ENCODE results near the gene MORC4.

Gene MORC4

DNA sequence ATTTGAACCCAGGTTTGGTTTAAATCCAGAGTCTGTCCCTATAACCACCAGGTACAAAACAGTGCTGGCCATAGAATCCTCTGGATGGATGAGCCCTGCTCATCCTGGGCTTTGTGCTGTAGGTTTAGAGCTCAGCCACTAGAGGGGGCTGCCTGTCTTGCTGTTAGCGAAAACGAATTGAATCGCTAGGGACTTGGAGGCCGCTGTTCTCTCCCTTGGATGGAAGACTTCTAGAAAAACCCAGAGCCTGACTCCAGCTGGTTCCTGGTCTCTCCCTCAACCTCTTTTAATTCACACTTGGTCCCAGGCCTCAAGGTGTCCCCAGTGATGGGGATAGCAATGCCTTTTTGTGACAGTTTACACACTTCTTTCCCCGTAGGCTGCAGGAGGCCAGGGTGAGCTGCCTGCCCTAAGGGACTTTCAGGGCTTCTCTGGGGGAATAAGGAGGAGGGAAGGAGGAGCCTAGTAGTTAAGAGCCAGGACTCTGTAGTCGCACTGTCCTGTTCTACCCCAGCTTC is 105.6 kb downstream of the MORC4 start:
- Histone ChIP-seq H3K36me3 (ENCODE audit: control insufficient read depth, low read length) (no peaks in the 10 kb centered on the region), H3K9me2 (replicated peaks; ENCODE audit: control insufficient read depth, low read length) (no peaks in the 10 kb centered on the region), H3K4me3 (ENCODE audit: low read length) (no peak overlapping the region), H4K20me1 (ENCODE audit: control insufficient read depth, insufficient read depth, low read depth, low read length) (no peaks in the 10 kb centered on the region), H3K4me2 (ENCODE audit: low read length) (no peak overlapping the region), H3K79me2 (ENCODE audit: control insufficient read depth, low read length) (no peaks in the 10 kb centered on the region), H3F3A (ENCODE audit: control insufficient read depth, insufficient read depth) (no peaks in the 10 kb centered on the region), H3K9me3 (ENCODE audit: control insufficient read depth, insufficient read depth, low read length) (no peaks in the 10 kb centered on the region), H3K27ac (ENCODE audit: low read depth, low read length) (no peak overlapping the region), H3K27me3 (ENCODE audit: control insufficient read depth, low read length) (no peaks in the 10 kb centered on the region), H3K4me1 (ENCODE audit: control insufficient read depth, low read length) (no peaks in the 10 kb centered on the region)
- TF ChIP-seq EZH2phosphoT487 (IDR thresholded peaks at IDR 0.05; ENCODE audit: borderline replicate concordance, low read length) = no peak
- TF ChIP-seq, protein P1, sequence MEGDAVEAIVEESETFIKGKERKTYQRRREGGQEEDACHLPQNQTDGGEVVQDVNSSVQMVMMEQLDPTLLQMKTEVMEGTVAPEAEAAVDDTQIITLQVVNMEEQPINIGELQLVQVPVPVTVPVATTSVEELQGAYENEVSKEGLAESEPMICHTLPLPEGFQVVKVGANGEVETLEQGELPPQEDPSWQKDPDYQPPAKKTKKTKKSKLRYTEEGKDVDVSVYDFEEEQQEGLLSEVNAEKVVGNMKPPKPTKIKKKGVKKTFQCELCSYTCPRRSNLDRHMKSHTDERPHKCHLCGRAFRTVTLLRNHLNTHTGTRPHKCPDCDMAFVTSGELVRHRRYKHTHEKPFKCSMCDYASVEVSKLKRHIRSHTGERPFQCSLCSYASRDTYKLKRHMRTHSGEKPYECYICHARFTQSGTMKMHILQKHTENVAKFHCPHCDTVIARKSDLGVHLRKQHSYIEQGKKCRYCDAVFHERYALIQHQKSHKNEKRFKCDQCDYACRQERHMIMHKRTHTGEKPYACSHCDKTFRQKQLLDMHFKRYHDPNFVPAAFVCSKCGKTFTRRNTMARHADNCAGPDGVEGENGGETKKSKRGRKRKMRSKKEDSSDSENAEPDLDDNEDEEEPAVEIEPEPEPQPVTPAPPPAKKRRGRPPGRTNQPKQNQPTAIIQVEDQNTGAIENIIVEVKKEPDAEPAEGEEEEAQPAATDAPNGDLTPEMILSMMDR (IDR thresholded peaks at IDR 0.05; ENCODE audit: low read depth, low read length, poor library complexity, severe bottlenecking) = peak; percentile 58

DNA sequence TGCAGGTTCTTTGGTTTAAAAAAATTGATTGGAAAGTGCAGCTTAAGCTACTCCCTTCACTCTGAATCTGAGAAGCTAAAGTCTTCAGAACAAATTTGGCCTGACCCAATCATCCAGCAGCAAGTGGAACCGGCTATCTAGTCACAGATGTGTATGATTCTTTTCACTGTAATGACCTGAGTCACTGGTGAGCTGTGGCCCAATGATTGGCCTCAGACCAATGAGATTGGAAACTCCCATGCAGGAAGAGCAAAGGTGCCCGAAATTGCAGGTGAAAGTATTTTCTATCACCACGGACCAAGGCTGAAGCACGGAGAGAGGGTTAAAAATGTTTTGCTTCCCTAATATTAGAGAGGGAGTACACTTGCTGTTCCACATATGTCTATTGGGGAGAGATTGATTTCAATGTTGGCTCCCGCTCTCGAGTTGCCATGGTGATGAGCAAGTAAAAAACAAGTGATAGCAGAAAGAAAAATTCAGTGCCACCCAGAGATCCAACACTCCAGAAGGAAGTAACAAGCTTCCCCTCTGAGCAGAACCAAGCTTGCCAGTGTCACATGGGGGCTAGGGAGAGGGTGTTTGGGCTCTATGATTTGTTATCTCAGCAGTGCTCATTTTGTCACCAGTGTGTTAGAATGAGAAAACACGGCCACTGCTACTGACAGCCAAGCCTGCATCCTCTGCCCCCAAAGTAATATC is 108.1 kb downstream of the MORC4 start:
- no peak overlapping the region for H3K4me3 ChIP-seq (ENCODE audit: low read length)
- no peaks in the 10 kb centered on the region for H3K9me2 ChIP-seq (replicated peaks; ENCODE audit: control insufficient read depth, low read length)
- no peaks in the 10 kb centered on the region for H3K4me1 ChIP-seq (ENCODE audit: control insufficient read depth, low read length)
- no peaks in the 10 kb centered on the region for H3K36me3 ChIP-seq (ENCODE audit: control insufficient read depth, low read length)
- no peak for TF ChIP-seq EZH2phosphoT487 (IDR thresholded peaks at IDR 0.05; ENCODE audit: borderline replicate concordance, low read length)
- TF ChIP-seq, protein P1 (IDR thresholded peaks at IDR 0.05; ENCODE audit: low read depth, low read length, poor library complexity, severe bottlenecking) = no peak
- H3K9me3 ChIP-seq (ENCODE audit: control insufficient read depth, insufficient read depth, low read length) = no peaks in the 10 kb centered on the region
- H4K20me1 ChIP-seq (ENCODE audit: control insufficient read depth, insufficient read depth, low read depth, low read length) = no peaks in the 10 kb centered on the region
- no peak overlapping the region for H3K4me2 ChIP-seq (ENCODE audit: low read length)
- no peaks in the 10 kb centered on the region for H3K79me2 ChIP-seq (ENCODE audit: control insufficient read depth, low read length)
- H3K27ac ChIP-seq (ENCODE audit: low read depth, low read length) = no peak overlapping the region
- H3K27me3 ChIP-seq (ENCODE audit: control insufficient read depth, low read length) = no peaks in the 10 kb centered on the region
- H3F3A ChIP-seq (ENCODE audit: control insufficient read depth, insufficient read depth) = no peaks in the 10 kb centered on the region

All from DOHH2 (cell line).